ENCODE results near the gene G2E3. TPM values are rescaled to one million over a fixed set of nuclear protein-coding genes. Genes with fewer than 3 reads are reported as not detected.

The G2E3 gene
- polyA plus RNA-seq, 1 experiment = 21.7 TPM

- DNase-seq (ENCODE audit: low read depth, low spot score) = no peak
- TF ChIP-seq, protein P1, sequence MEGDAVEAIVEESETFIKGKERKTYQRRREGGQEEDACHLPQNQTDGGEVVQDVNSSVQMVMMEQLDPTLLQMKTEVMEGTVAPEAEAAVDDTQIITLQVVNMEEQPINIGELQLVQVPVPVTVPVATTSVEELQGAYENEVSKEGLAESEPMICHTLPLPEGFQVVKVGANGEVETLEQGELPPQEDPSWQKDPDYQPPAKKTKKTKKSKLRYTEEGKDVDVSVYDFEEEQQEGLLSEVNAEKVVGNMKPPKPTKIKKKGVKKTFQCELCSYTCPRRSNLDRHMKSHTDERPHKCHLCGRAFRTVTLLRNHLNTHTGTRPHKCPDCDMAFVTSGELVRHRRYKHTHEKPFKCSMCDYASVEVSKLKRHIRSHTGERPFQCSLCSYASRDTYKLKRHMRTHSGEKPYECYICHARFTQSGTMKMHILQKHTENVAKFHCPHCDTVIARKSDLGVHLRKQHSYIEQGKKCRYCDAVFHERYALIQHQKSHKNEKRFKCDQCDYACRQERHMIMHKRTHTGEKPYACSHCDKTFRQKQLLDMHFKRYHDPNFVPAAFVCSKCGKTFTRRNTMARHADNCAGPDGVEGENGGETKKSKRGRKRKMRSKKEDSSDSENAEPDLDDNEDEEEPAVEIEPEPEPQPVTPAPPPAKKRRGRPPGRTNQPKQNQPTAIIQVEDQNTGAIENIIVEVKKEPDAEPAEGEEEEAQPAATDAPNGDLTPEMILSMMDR (IDR thresholded peaks at IDR 0.05; ENCODE audit: low read depth, low read length) = no peak
- Histone ChIP-seq H3K27ac (ENCODE audit: low read depth, low read length) (no peak overlapping the region), H3K4me3 (ENCODE audit: low read depth, low read length) (no peak overlapping the region), H3K27me3 (ENCODE audit: control insufficient read depth, insufficient read depth, low read length) (no peaks in the 10 kb centered on the region), H3K9me3 (ENCODE audit: control insufficient read depth, insufficient read depth, low read length) (peaks cover 8% of the 10 kb centered on the region)
- ChIA-PET CTCF (interaction anchor here (2.5 kb wide), 1 partner anchor 26 kb away, joined by 12 read pairs; no protein-coding TSS in a partner anchor), POLR2A (no interaction called here)
Observed at GRCh38 chr14:30547388-30548048, 11.4 kb upstream of the G2E3 start.

DNA sequence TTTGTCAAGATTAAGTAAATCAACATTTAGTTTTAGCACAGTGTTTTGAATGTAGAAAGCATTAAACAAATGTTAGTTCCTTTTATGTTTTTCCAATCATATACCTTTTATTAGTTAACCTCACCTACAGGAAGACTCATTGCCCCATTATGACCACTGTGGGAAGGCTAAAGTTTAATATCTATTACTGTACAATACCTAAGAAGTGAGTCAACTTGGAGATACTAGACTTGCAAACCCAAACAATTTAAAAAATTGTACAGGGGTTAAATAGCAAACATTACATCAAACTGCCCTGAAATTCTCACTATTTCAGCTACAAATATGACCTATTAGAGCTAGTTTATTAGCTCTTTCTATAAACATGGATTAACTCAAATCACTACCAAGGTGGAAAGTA is 8.6 kb upstream of the G2E3 start:
- no peak for DNase-seq (ENCODE audit: low read depth, low spot score)
- peaks cover 8% of the 10 kb centered on the region for H3K9me3 ChIP-seq (ENCODE audit: control insufficient read depth, insufficient read depth, low read length)
- TF ChIP-seq, protein P1 (IDR thresholded peaks at IDR 0.05; ENCODE audit: low read depth, low read length) = no peak
- CTCF ChIA-PET = interaction anchor here (0.9 to 2.1 kb wide), 2 partner anchors 280 to 1796 kb away, joined by 3 to 9 read pairs; no protein-coding TSS in a partner anchor
- no peak overlapping the region for H3K27ac ChIP-seq (ENCODE audit: low read depth, low read length)
- H3K27me3 ChIP-seq (ENCODE audit: control insufficient read depth, insufficient read depth, low read length) = no peaks in the 10 kb centered on the region
- POLR2A ChIA-PET = no interaction called here
- H3K4me3 ChIP-seq (ENCODE audit: low read depth, low read length) = no peak overlapping the region

DNA sequence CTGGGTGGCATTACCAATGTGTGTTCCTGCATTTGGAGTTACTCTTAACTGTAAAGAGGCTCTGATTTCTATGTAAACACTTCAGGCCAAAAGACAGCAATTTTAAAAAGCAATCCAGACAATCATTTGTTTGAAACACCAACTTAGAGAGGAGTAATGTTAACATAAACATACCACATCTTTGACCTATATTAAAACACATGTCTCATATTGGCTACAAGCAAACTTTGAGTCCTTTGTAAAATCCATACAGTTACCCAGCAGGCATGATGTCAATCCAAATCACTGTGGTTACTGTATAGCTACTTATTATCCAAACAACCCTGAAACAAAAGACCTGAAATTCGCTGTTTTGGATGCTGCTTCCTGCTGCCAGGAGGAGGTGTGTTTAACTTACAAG is 7.5 kb upstream of the G2E3 start:
- Histone ChIP-seq H3K9me3 (ENCODE audit: control insufficient read depth, insufficient read depth, low read length) (peaks cover 8% of the 10 kb centered on the region), H3K27me3 (ENCODE audit: control insufficient read depth, insufficient read depth, low read length) (no peaks in the 10 kb centered on the region), H3K27ac (ENCODE audit: low read depth, low read length) (no peak overlapping the region), H3K4me3 (ENCODE audit: low read depth, low read length) (no peak overlapping the region)
- DNase-seq (ENCODE audit: low read depth, low spot score) = no peak
- TF ChIP-seq, protein P1 (IDR thresholded peaks at IDR 0.05; ENCODE audit: low read depth, low read length) = no peak
- CTCF ChIA-PET = interaction anchor here (0.6 to 2.1 kb wide), 3 partner anchors 190 to 1797 kb away, joined by 3 to 9 read pairs (median 5); no protein-coding TSS in a partner anchor
- POLR2A ChIA-PET = no interaction called here

GRCh38 chr14:30553311-30553989 is 5.5 kb upstream of the G2E3 start:
- H3K4me3 ChIP-seq (ENCODE audit: low read depth, low read length) = no peak overlapping the region
- ChIA-PET CTCF (no interaction called here), POLR2A (no interaction called here)
- DNase-seq (ENCODE audit: low read depth, low spot score) = no peak
- TF ChIP-seq, protein P1 (IDR thresholded peaks at IDR 0.05; ENCODE audit: low read depth, low read length) = no peak
- H3K27ac ChIP-seq (ENCODE audit: low read depth, low read length) = no peak overlapping the region
- no peaks in the 10 kb centered on the region for H3K27me3 ChIP-seq (ENCODE audit: control insufficient read depth, insufficient read depth, low read length)
- no peaks in the 10 kb centered on the region for H3K9me3 ChIP-seq (ENCODE audit: control insufficient read depth, insufficient read depth, low read length)

DNA sequence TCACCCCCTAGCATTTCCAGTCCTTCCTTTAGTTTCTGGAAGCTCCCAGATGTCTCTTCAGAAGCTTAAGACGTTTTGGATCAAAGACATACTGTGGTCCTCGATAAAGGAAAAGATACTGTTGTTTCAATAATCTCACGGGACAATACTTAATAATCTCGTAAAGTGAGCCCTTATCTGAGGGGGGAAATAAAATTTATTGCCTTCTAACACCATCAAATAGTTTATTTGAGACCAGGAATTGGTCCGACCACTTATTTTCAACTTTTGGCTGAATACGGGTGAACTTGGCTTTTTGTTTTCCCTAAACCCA is 640 bp upstream of the G2E3 start:
- no peaks in the 10 kb centered on the region for H3K27me3 ChIP-seq (ENCODE audit: control insufficient read depth, insufficient read depth, low read length)
- TF ChIP-seq, protein P1 (IDR thresholded peaks at IDR 0.05; ENCODE audit: low read depth, low read length) = no peak
- ChIA-PET CTCF (interaction anchor here (0.6 to 1.1 kb wide), 2 partner anchors 53 to 123 kb away, joined by 3 to 4 read pairs; no protein-coding TSS in a partner anchor), POLR2A (interaction anchor here (1.5 kb wide), 1 partner anchor 15 kb away, joined by 3 read pairs; no protein-coding TSS in a partner anchor)
- H3K4me3 ChIP-seq (ENCODE audit: low read depth, low read length) = peak overlapping the region; percentile 96
- DNase-seq (ENCODE audit: low read depth, low spot score) = no peak
- H3K9me3 ChIP-seq (ENCODE audit: control insufficient read depth, insufficient read depth, low read length) = peaks cover 3% of the 10 kb centered on the region; the same call in 1 of the 2 replicates
- H3K27ac ChIP-seq (ENCODE audit: low read depth, low read length) = peak overlapping the region; percentile 88
